NCI-H1048 (cell line): ENCODE measurements around the gene SHCBP1.
"Not testable (repeated sequence)": the region's sequence is repeated elsewhere in the genome, so short reads cannot be mapped to it uniquely, and the experiment has no call there.

Experiments
- DNase-seq: peaks from one replicate; lab custom pipeline; 2025; lab: John Stamatoyannopoulos, UW

The SHCBP1 gene

GRCh38 chr16:46621006-46621933 is at the start of gene SHCBP1:
Gene SHCBP1 (minus strand): TSS chr16:46621379. CDS start chr16:46621359, 20 bp downstream.
- peak; percentile 38 for DNase-seq

- DNase-seq: no peak
Observed at GRCh38 chr16:46662123-46662522, 40.9 kb upstream of the SHCBP1 start.

- no peak for DNase-seq
Observed at GRCh38 chr16:46658925-46659324, 37.7 kb upstream of the SHCBP1 start.

GRCh38 chr16:46651305-46651704 is 30.1 kb upstream of the SHCBP1 start:
- DNase-seq: no peak

- no peak for DNase-seq
Observed at GRCh38 chr16:46650254-46650623, 29.1 kb upstream of the SHCBP1 start.

- no peak for DNase-seq
Observed at GRCh38 chr16:46649588-46650253, 28.5 kb upstream of the SHCBP1 start.

GRCh38 chr16:46648656-46649055 is 27.5 kb upstream of the SHCBP1 start:
- DNase-seq: no peak

GRCh38 chr16:46638947-46639925 is 18.1 kb upstream of the SHCBP1 start:
- no peak for DNase-seq

- no peak for DNase-seq
Observed at GRCh38 chr16:46632778-46633733, 11.9 kb upstream of the SHCBP1 start.

GRCh38 chr16:46629331-46630219 is 8.4 kb upstream of the SHCBP1 start:
- DNase-seq: no peak

- DNase-seq: no peak
Observed at GRCh38 chr16:46627746-46628145, 6.6 kb upstream of the SHCBP1 start.

GRCh38 chr16:46626681-46627080 is 5.5 kb upstream of the SHCBP1 start:
- not testable (repeated sequence) for DNase-seq

- DNase-seq: not testable (repeated sequence)
Observed at GRCh38 chr16:46624862-46625261, 3.7 kb upstream of the SHCBP1 start.

- DNase-seq: not testable (repeated sequence)
Observed at GRCh38 chr16:46623707-46624106, 2.5 kb upstream of the SHCBP1 start.

- DNase-seq: not testable (repeated sequence)
Observed at GRCh38 chr16:46623246-46623645, 2.1 kb upstream of the SHCBP1 start.

- no peak for DNase-seq
Observed at GRCh38 chr16:46621934-46622676, 926 bp upstream of the SHCBP1 start.

- DNase-seq: no peak
Observed at GRCh38 chr16:46620266-46621005, 743 bp downstream of the SHCBP1 start.

- DNase-seq: no peak
Observed at GRCh38 chr16:46618516-46618915, 2.7 kb downstream of the SHCBP1 start.
